Suprapubic skin (tissue), 4 donors: ENCODE data around the gene MSMP. TPM values are rescaled to one million over a fixed set of nuclear protein-coding genes. Genes with fewer than 3 reads are reported as not detected.

ENCODE experiments used
- DNase-seq, 2 donors: peaks; one replicate each; pipeline ENCODE4 v3.0.0-alpha.2; 2019; ENCODE audit warnings: low spot score in 2 of 2
- H3K27ac ChIP-seq: fragments of 200-600 bp; sonication (generic); one replicate; pipeline ENCODE4 v1.5.1; 2019
- H3K27me3 ChIP-seq: fragments of 200-600 bp; sonication (generic); one replicate; pipeline ENCODE4 v1.5.1; 2019
- H3K36me3 ChIP-seq: fragments of 200-600 bp; sonication (generic); one replicate; pipeline ENCODE4 v1.5.1; 2019
- H3K4me1 ChIP-seq: fragments of 200-600 bp; sonication (generic); one replicate; pipeline ENCODE4 v1.5.1; 2019
- H3K4me3 ChIP-seq: fragments of 200-600 bp; sonication (generic); one replicate; pipeline ENCODE4 v1.5.1; 2019; ENCODE audit warnings: mild to moderate bottlenecking
- H3K9me3 ChIP-seq: fragments of 200-600 bp; sonication (generic); one replicate; pipeline ENCODE4 v1.5.1; 2019
- EP300 ChIP-seq: sonication (generic); formaldehyde crosslinking; IDR thresholded peaks from one replicate; pipeline ENCODE4 v1.6.1; 2017; ENCODE audit warnings: antibody characterized with exemption
- POLR2A ChIP-seq, 2 donors: fragments of 450-650 bp; IDR thresholded peaks; one replicate each; pipeline ENCODE4 v1.6.1; 2017; ENCODE audit warnings: antibody characterized with exemption in 2 of 2, mild to moderate bottlenecking in 2 of 2, moderate library complexity in 2 of 2
- POLR2AphosphoS5 ChIP-seq, 3 donors: sonication (generic); formaldehyde crosslinking; IDR thresholded peaks; one replicate each; pipeline ENCODE4 v1.6.1; 2017; ENCODE audit warnings: antibody characterized with exemption in 3 of 3
- WGBS: methylation state at CpG from one replicate; pipeline ENCODE4 v1.1.5; 2018; 5-methylcytosine and 5-hydroxymethylcytosine counted together
- total RNA-seq, 4 donors: library from RNA; depleted of rRNA; stranded (reverse); fragments of >200 nt; gene quantifications; one replicate each; pipeline ENCODE4 v1.1.0, GENCODE V29; 2016
- TF ChIP-seq, protein P1 (sequence below), 2 donors: fragments of 200-600 bp in 1 of 2; fragments of 450-650 bp in 1 of 2; sonication (generic) in 1 of 2; IDR thresholded peaks; one replicate each; pipeline ENCODE4 v1.5.1; 2016 to 2019; ENCODE audit warnings: antibody characterized with exemption in 2 of 2, mild to moderate bottlenecking in 1 of 2, moderate library complexity in 1 of 2

Gene MSMP
- total RNA-seq, 4 donors from 2014 or later = not detected

DNA sequence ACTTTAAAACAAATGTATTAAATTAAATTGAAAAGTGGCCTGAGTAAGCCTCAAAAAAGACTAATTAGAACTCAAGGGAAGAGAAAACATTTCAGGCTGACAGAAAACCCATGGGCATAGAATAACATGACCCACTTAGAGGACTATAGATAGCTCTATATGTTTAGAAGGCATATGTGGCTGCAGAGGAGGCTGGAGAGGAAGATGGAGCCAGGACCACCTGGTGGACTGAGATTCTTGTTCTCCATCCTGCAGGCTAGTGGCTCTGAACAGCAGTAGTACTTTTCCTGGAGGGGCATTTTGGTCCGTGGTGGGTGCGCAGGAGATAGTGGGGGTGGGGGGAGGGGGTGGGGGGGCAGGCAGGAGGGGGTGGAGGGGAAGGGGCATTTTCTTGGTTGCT lies 27.0 kb upstream of the MSMP start:
- Histone ChIP-seq H3K4me3 (no peak overlapping the region), H3K4me1 (no peaks in the 10 kb centered on the region), H3K36me3 (no peaks in the 10 kb centered on the region), H3K9me3 (no peaks in the 10 kb centered on the region), H3K27me3 (no peaks in the 10 kb centered on the region), H3K27ac (no peak overlapping the region)
- WGBS = 84% methylated on average over 2 of the region's 2 CpGs
- TF ChIP-seq EP300 = no peak
- TF ChIP-seq POLR2A (IDR thresholded peaks at IDR 0.05) = no peak
- DNase-seq = no peak

DNA sequence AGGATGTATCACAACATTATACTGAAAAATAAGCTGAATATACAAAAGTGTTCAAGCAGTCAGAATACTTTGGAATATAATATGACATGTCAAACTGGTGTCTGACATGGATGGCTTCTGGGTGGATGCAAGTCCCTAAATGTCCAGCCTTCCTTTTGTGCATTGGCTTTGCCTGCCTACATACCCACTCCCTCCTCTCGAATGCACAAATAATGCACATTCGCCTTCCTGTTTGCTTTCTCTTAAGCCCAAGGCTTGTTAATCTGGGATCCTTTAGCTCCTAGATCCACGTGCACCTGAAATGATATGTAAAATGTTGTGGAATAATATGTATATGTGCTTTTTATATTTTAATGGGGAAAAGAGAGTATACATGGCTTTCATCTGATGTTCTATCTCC lies 24.4 kb upstream of the MSMP start:
- DNase-seq = no peak
- no peaks in the 10 kb centered on the region for H3K36me3 ChIP-seq
- WGBS = 94% methylated on average over 3 of the region's 3 CpGs

DNA sequence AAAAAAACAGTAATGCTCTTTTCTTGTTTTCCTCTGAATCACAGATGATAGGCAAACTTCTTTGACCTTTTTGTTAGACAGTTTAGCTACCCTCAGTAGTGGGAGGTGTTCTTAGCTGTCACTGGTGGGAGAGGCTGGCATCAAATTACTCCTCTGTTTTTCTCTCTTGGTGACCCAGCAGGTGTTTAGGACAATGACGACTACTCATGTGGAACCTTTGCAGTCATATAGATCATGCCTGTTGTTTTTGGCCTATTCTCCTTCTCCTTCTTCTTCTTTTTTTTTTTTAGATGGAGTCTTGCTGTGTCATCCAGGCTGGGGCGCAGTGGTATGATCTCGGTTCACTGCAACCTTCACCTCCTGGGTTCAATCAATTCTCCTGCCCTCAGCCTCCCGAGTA lies 21.9 kb upstream of the MSMP start:
- Histone ChIP-seq H3K4me3 (no peak overlapping the region), H3K36me3 (no peaks in the 10 kb centered on the region), H3K27me3 (no peaks in the 10 kb centered on the region), H3K9me3 (no peaks in the 10 kb centered on the region), H3K27ac (no peak overlapping the region), H3K4me1 (peaks cover 14% of the 10 kb centered on the region)
- TF ChIP-seq EP300 (no peak), POLR2AphosphoS5 (IDR thresholded peaks at IDR 0.05) (no peak), POLR2A (IDR thresholded peaks at IDR 0.05) (no peak)
- TF ChIP-seq, protein P1, sequence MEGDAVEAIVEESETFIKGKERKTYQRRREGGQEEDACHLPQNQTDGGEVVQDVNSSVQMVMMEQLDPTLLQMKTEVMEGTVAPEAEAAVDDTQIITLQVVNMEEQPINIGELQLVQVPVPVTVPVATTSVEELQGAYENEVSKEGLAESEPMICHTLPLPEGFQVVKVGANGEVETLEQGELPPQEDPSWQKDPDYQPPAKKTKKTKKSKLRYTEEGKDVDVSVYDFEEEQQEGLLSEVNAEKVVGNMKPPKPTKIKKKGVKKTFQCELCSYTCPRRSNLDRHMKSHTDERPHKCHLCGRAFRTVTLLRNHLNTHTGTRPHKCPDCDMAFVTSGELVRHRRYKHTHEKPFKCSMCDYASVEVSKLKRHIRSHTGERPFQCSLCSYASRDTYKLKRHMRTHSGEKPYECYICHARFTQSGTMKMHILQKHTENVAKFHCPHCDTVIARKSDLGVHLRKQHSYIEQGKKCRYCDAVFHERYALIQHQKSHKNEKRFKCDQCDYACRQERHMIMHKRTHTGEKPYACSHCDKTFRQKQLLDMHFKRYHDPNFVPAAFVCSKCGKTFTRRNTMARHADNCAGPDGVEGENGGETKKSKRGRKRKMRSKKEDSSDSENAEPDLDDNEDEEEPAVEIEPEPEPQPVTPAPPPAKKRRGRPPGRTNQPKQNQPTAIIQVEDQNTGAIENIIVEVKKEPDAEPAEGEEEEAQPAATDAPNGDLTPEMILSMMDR (IDR thresholded peaks at IDR 0.05) = no peak
- WGBS = 78% methylated on average over 4 of the region's 4 CpGs
- DNase-seq = no peak

More for the DNA sequence above, 24.4 kb upstream of the MSMP start:
- H3K27me3 ChIP-seq = no peaks in the 10 kb centered on the region
- H3K27ac ChIP-seq = no peak overlapping the region
- TF ChIP-seq EP300 (no peak), POLR2A (IDR thresholded peaks at IDR 0.05) (no peak), POLR2AphosphoS5 (IDR thresholded peaks at IDR 0.05) (no peak)
- TF ChIP-seq, protein P1 (IDR thresholded peaks at IDR 0.05) = no peak
- H3K4me3 ChIP-seq = no peak overlapping the region
- no peaks in the 10 kb centered on the region for H3K4me1 ChIP-seq
- no peaks in the 10 kb centered on the region for H3K9me3 ChIP-seq

DNA sequence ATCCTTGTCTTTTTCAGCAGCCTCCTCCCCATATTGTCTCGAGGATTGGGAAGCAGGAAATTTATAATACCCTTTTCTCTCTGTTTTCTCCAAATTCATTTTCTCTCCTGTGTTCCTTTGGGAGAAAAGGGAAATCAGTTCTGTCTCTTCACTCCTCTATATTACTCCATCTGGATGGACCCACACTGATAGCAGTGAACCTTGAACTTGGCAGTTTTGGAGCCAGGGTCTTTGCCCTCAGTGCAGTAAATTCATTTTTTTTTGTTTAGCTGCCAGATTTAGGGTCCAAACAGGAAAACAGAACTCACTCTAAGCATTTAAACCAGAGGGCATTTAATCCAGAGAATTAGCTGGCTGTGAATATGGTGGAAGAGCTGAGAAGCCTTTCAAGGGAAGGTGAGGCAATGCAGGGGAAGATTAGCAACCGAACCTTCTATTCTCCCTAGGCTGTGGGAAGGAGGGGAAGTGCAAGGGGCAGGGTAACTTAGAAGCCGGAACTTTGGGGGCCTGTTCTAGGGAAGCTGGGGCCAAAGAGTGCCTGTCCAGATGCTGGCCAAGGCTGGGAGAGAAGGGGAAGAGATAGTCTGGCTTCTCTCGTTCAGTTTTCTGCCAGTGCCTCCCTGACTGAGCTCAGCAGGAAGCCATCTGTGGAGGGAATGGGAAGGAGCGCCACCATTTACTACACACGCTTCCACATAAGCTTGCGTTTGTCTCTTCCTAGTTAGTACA lies 21.0 kb upstream of the MSMP start:
- Histone ChIP-seq H3K36me3 (no peaks in the 10 kb centered on the region), H3K9me3 (no peaks in the 10 kb centered on the region), H3K4me1 (peaks cover 21% of the 10 kb centered on the region), H3K27ac (no peak overlapping the region), H3K4me3 (no peak overlapping the region), H3K27me3 (no peaks in the 10 kb centered on the region)
- no peak for DNase-seq
- TF ChIP-seq POLR2AphosphoS5 (IDR thresholded peaks at IDR 0.05) (no peak), POLR2A (IDR thresholded peaks at IDR 0.05) (no peak), EP300 (no peak)
- TF ChIP-seq, protein P1 (IDR thresholded peaks at IDR 0.05) = no peak
- WGBS = 70% methylated on average over 7 of the region's 7 CpGs

DNA sequence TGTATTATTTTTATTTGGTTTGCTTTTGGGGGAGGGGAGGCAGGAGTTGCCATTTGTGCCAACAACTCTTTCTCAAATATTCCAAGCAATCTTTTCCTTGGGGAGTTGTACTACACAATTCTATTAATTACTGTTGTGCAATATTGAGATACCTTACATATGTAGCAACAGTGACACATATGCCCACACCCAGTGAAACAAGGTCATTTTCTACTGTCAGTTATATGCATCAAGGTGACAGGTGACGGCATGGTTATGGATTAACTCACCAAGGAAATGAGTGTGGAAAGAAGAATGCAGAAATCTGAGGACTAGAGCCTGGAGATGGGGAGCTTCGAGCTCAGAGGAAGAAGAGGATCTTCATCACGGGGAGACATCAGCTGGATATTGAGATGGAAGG lies 17.9 kb upstream of the MSMP start:
- WGBS = 70% methylated on average over 3 of the region's 3 CpGs
- Histone ChIP-seq H3K27ac (peak overlapping the region; percentile 64), H3K36me3 (no peaks in the 10 kb centered on the region), H3K4me1 (peaks cover 21% of the 10 kb centered on the region), H3K4me3 (no peak overlapping the region), H3K9me3 (no peaks in the 10 kb centered on the region), H3K27me3 (no peaks in the 10 kb centered on the region)
- TF ChIP-seq, protein P1 (IDR thresholded peaks at IDR 0.05) = no peak
- TF ChIP-seq POLR2A (IDR thresholded peaks at IDR 0.05) (no peak), EP300 (no peak), POLR2AphosphoS5 (IDR thresholded peaks at IDR 0.05) (no peak)
- DNase-seq = no peak
